Gastroesophageal sphincter (tissue), 4 donors: ENCODE data around the gene ETV6. TPM values are rescaled to one million over a fixed set of nuclear protein-coding genes. Genes with fewer than 3 reads are reported as not detected.

ENCODE experiments used
- ATAC-seq: fragments of 150-250 bp; one replicate; pipeline ENCODE4 v1.9.1; 2016; ENCODE audit warnings: mild to moderate bottlenecking, moderate library complexity
- H3K27ac ChIP-seq, 4 donors: fragments of 200-600 bp; sonication (generic) in 3 of 4; 1 replicate in 3 of 4; 2 replicates in 1 of 4; pipeline ENCODE4 v1.5.1; 2016 to 2019
- H3K27me3 ChIP-seq: fragments of 200-600 bp; sonication (generic); one replicate; pipeline ENCODE4 v1.5.1; 2019
- H3K36me3 ChIP-seq, 2 donors: fragments of 200-600 bp; sonication (generic); one replicate each; pipeline ENCODE4 v1.5.1; 2019; ENCODE audit warnings: control low read depth in 1 of 2
- H3K4me1 ChIP-seq, 3 donors: fragments of 200-600 bp; sonication (generic); 1 replicate in 2 of 3; 2 replicates in 1 of 3; pipeline ENCODE4 v1.5.1; 2016 to 2019; ENCODE audit warnings: control low read depth in 2 of 3
- H3K4me3 ChIP-seq, 2 donors: fragments of 200-600 bp; sonication (generic); one replicate each; pipeline ENCODE4 v1.5.1; 2019; ENCODE audit warnings: mild to moderate bottlenecking in 1 of 2, moderate library complexity in 1 of 2
- H3K9me3 ChIP-seq, 3 donors: fragments of 200-600 bp; sonication (generic); one replicate each; pipeline ENCODE4 v1.5.1; 2017 to 2019; ENCODE audit warnings: control low read depth in 2 of 3
- EP300 ChIP-seq: sonication (generic); formaldehyde crosslinking; IDR thresholded peaks from one replicate; pipeline ENCODE4 v1.6.1; 2017; ENCODE audit warnings: antibody characterized with exemption, mild to moderate bottlenecking
- POLR2A ChIP-seq, 2 donors: fragments of 450-650 bp; IDR thresholded peaks; one replicate each; pipeline ENCODE4 v1.6.1; 2017; ENCODE audit warnings: antibody characterized with exemption in 2 of 2, mild to moderate bottlenecking in 2 of 2, moderate library complexity in 1 of 2
- POLR2AphosphoS5 ChIP-seq: sonication (generic); formaldehyde crosslinking; IDR thresholded peaks from one replicate; pipeline ENCODE4 v1.6.1; 2017; ENCODE audit warnings: antibody characterized with exemption
- WGBS, 2 donors: methylation state at CpG; one replicate each; pipeline ENCODE4 v1.1.5; 2018; ENCODE audit warnings: low coverage in 1 of 2; 5-methylcytosine and 5-hydroxymethylcytosine counted together
- total RNA-seq, 4 donors: library from RNA; depleted of rRNA; stranded (reverse); fragments of >200 nt; gene quantifications; one replicate each; pipeline ENCODE4 v1.1.0, GENCODE V29; 2016
- TF ChIP-seq, protein P1 (sequence below), 4 experiments: fragments of 200-600 bp in 2 of 4; fragments of 450-650 bp in 2 of 4; sonication (generic) in 1 of 4; IDR thresholded peaks; one replicate each; pipeline ENCODE4 v1.5.1; 2017 to 2019; ENCODE audit warnings: antibody characterized with exemption in 4 of 4, mild to moderate bottlenecking in 2 of 4, moderate library complexity in 2 of 4

ETV6 gene
- total RNA-seq, 4 donors from 2014 or later, result 18.7 to 30.1 (median 21.1) TPM

DNA sequence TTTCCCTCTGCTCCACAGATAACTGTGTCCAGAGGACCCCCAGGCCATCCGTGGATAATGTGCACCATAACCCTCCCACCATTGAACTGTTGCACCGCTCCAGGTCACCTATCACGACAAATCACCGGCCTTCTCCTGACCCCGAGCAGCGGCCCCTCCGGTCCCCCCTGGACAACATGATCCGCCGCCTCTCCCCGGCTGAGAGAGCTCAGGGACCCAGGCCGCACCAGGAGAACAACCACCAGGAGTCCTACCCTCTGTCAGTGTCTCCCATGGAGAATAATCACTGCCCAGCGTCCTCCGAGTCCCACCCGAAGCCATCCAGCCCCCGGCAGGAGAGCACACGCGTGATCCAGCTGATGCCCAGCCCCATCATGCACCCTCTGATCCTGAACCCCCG is 219.9 kb downstream of the ETV6 start:
- H3K4me1 ChIP-seq, result peaks cover 0 to 6% (median 3%) of the 10 kb centered on the region in 3 donors
- no peak overlapping the region for H3K27ac ChIP-seq
- peaks cover 0 to 47% of the 10 kb centered on the region in 2 donors for H3K36me3 ChIP-seq
- no peaks in the 10 kb centered on the region for H3K27me3 ChIP-seq
- H3K9me3 ChIP-seq, result peaks cover 0 to 14% (median 0%) of the 10 kb centered on the region in 3 donors
- 92% methylated on average over 2 of the region's 18 CpGs; no CpG with 5 or more reads in 1 of the 2 donors for WGBS, 2 donors
- no peak overlapping the region for H3K4me3 ChIP-seq
- TF ChIP-seq EP300 (no peak), POLR2A (IDR thresholded peaks at IDR 0.05) (no peak), POLR2AphosphoS5 (no peak)
- TF ChIP-seq, protein P1, sequence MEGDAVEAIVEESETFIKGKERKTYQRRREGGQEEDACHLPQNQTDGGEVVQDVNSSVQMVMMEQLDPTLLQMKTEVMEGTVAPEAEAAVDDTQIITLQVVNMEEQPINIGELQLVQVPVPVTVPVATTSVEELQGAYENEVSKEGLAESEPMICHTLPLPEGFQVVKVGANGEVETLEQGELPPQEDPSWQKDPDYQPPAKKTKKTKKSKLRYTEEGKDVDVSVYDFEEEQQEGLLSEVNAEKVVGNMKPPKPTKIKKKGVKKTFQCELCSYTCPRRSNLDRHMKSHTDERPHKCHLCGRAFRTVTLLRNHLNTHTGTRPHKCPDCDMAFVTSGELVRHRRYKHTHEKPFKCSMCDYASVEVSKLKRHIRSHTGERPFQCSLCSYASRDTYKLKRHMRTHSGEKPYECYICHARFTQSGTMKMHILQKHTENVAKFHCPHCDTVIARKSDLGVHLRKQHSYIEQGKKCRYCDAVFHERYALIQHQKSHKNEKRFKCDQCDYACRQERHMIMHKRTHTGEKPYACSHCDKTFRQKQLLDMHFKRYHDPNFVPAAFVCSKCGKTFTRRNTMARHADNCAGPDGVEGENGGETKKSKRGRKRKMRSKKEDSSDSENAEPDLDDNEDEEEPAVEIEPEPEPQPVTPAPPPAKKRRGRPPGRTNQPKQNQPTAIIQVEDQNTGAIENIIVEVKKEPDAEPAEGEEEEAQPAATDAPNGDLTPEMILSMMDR (IDR thresholded peaks at IDR 0.05), result no peak
- no peak for ATAC-seq

GRCh38 chr12:11870041-11870451 is 220.6 kb downstream of the ETV6 start:
- Histone ChIP-seq H3K4me3 (no peak overlapping the region), H3K27ac (peak overlapping the region in 1 of 4 donors; percentile 2), H3K27me3 (no peaks in the 10 kb centered on the region), H3K36me3 (peaks cover 0 to 47% of the 10 kb centered on the region in 2 donors), H3K9me3 (peaks cover 0 to 14% (median 0%) of the 10 kb centered on the region in 3 donors), H3K4me1 (peaks cover 0 to under 1% (median 0%) of the 10 kb centered on the region in 3 donors)
- TF ChIP-seq POLR2A (IDR thresholded peaks at IDR 0.05), result no peak
- no peak for TF ChIP-seq POLR2AphosphoS5
- no peak for TF ChIP-seq EP300
- TF ChIP-seq, protein P1 (IDR thresholded peaks at IDR 0.05), result no peak
- 92 to 96% methylated on average over 6 of the region's 8 CpGs for WGBS, 2 donors
- no peak for ATAC-seq

DNA sequence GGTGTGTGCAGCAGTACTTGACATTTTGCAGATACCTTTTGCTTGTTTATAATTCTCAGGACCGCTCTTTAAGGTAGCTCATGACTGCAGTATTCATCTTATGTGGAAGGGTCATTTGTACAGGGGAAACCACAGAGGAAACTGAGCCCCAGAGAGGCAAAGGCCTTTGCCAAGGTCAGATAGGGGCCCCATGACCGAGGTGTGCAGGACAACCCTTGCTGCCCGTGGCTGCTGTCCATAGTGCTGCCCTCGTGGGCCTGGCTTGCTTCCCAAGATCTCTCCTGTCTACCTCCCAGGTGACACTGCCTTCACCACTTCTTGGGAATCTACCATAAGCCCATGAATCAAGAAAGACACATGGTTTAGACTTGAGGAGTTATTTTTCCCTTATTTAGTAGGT is 222.6 kb downstream of the ETV6 start:
- Histone ChIP-seq H3K27ac (no peak overlapping the region), H3K4me3 (no peak overlapping the region), H3K4me1 (peaks cover 0 to 21% (median 7%) of the 10 kb centered on the region in 3 donors), H3K9me3 (no peaks in the 10 kb centered on the region), H3K36me3 (peaks cover 0 to 41% of the 10 kb centered on the region in 2 donors), H3K27me3 (no peaks in the 10 kb centered on the region)
- TF ChIP-seq POLR2A (IDR thresholded peaks at IDR 0.05) (no peak), POLR2AphosphoS5 (no peak)
- TF ChIP-seq, protein P1 (IDR thresholded peaks at IDR 0.05), result no peak
- ATAC-seq, result no peak
- WGBS, 2 donors, result 59 to 67% methylated on average over 1 to 3 of the region's 4 CpGs

GRCh38 chr12:11875414-11875935 is 226.0 kb downstream of the ETV6 start:
- ATAC-seq, result no peak
- peak overlapping the region in 3 of 4 donors; percentile 10 to 77 (median 75) for H3K27ac ChIP-seq
- no peaks in the 10 kb centered on the region for H3K9me3 ChIP-seq
- TF ChIP-seq, protein P1 (IDR thresholded peaks at IDR 0.05), result peak in 2 of 4 experiments; percentile 19 to 32
- no peak for TF ChIP-seq POLR2A (IDR thresholded peaks at IDR 0.05)
- no peak overlapping the region for H3K4me3 ChIP-seq
- peaks cover 10 to 48% (median 14%) of the 10 kb centered on the region in 3 donors for H3K4me1 ChIP-seq
- H3K27me3 ChIP-seq, result no peaks in the 10 kb centered on the region
- H3K36me3 ChIP-seq, result peaks cover 0 to 16% of the 10 kb centered on the region in 2 donors
- 50 to 59% methylated on average over 3 of the region's 3 CpGs for WGBS, 2 donors

DNA sequence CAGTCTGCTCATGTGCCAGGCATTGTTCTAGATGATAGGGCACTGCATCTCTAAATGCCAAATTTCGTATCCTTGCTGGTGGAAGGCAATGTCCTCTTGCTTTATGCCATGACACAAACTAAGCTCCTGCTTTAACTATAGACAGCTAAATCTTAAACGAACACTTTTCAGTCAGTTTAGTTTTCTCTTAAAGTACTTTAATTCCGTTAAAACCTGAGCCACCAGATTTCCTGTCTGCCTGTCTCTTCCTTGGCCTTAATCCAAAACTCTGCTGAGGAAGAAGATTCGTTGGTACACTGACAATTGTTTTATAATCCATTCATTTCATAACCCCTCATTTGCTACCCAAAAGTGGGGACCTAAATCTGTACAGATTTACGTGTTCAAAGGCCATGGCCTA is 226.8 kb downstream of the ETV6 start:
- ATAC-seq, result no peak
- Histone ChIP-seq H3K4me1 (peaks cover 10 to 48% (median 14%) of the 10 kb centered on the region in 3 donors), H3K4me3 (no peak overlapping the region), H3K9me3 (no peaks in the 10 kb centered on the region), H3K27me3 (no peaks in the 10 kb centered on the region), H3K27ac (peak overlapping the region in 3 of 4 donors; percentile 55 to 77 (median 75)), H3K36me3 (peaks cover 0 to 8% of the 10 kb centered on the region in 2 donors)
- TF ChIP-seq EP300 (no peak), POLR2A (IDR thresholded peaks at IDR 0.05) (no peak), POLR2AphosphoS5 (no peak)
- TF ChIP-seq, protein P1 (IDR thresholded peaks at IDR 0.05), result no peak
- WGBS, 2 donors, result 36 to 47% methylated on average over 5 of the region's 5 CpGs
